AG09319 (cell line): ENCODE measurements around the gene IHH.

ENCODE experiments used
- DNase-seq: peaks from one replicate; pipeline ENCODE4 v3.0.0-alpha.2; 2010; ENCODE audit warnings: low read depth; ENCODE audit errors: extremely low read depth
- TF ChIP-seq, protein P1 (sequence below): IDR thresholded peaks from 2 replicates; pipeline ENCODE4 v1.5.1; 2011; ENCODE audit warnings: low read depth, mild to moderate bottlenecking, inconsistent platforms, low read length, moderate library complexity

IHH gene

DNA sequence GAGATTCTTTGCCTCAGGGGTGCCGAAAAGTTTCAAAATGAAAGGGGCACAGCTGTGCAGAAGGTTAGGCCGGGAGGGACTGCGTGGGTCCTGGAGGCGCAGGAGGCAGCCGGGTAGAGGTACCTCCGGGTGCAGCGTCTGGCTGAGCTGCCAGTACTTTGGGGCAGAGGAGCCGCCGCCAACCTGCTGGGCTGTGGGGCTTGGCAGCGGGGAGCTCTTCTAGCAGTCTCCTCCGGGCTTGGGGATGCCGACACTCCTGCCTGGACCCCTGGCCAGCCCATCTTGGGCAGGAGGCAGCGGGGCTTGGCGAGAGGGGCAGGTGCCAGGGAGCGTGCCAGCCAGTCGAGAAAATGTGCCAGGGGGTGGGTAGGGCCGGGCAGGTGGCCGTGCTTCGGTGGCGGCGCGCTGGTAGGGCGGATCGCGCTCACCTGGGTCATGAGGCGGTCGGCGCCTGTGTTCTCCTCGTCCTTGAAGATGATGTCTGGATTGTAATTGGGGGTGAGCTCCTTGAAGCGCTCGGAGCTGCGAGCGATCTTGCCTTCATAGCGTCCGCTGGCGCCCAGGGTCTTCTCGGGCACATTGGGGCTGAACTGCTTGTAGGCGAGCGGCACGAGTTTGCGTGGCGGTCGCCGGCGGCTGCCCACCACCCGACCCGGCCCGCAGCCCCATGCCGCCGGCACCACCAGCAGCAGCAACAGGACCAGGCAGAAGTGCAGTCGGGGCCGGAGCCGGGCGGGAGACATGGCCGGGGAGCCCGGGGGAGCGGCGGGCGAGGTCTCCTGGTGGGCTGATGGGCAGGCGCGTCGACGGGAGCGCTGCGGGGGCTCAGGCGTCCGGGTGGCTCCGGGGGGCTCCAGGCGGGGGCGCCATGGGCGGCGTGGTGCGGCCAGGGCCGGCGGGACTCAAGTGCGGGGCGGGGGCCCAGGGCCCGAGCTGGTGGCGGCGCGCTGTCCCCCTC, 717 bp downstream of the IHH start:
- TF ChIP-seq, protein P1, sequence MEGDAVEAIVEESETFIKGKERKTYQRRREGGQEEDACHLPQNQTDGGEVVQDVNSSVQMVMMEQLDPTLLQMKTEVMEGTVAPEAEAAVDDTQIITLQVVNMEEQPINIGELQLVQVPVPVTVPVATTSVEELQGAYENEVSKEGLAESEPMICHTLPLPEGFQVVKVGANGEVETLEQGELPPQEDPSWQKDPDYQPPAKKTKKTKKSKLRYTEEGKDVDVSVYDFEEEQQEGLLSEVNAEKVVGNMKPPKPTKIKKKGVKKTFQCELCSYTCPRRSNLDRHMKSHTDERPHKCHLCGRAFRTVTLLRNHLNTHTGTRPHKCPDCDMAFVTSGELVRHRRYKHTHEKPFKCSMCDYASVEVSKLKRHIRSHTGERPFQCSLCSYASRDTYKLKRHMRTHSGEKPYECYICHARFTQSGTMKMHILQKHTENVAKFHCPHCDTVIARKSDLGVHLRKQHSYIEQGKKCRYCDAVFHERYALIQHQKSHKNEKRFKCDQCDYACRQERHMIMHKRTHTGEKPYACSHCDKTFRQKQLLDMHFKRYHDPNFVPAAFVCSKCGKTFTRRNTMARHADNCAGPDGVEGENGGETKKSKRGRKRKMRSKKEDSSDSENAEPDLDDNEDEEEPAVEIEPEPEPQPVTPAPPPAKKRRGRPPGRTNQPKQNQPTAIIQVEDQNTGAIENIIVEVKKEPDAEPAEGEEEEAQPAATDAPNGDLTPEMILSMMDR = no peak
- DNase-seq = no peak

DNA sequence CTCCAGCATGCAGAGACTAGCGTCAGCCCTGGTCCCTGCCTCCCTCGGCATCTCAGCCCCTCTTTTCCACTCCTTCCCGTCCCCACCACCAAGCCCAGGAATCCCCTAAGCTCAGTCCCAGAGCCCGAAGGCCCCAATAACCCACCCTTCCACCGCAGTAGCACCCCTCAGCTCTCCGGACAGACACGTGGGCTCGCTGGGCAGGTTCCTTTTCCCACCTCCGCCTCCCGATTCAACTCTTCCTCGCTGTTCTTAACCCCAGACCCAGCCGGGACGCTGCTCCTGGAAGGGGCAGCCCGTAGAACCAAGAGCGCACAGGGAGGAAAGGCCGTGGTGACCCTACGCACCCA, 1.4 kb downstream of the IHH start:
- no peak for DNase-seq
- TF ChIP-seq, protein P1 = no peak

DNA sequence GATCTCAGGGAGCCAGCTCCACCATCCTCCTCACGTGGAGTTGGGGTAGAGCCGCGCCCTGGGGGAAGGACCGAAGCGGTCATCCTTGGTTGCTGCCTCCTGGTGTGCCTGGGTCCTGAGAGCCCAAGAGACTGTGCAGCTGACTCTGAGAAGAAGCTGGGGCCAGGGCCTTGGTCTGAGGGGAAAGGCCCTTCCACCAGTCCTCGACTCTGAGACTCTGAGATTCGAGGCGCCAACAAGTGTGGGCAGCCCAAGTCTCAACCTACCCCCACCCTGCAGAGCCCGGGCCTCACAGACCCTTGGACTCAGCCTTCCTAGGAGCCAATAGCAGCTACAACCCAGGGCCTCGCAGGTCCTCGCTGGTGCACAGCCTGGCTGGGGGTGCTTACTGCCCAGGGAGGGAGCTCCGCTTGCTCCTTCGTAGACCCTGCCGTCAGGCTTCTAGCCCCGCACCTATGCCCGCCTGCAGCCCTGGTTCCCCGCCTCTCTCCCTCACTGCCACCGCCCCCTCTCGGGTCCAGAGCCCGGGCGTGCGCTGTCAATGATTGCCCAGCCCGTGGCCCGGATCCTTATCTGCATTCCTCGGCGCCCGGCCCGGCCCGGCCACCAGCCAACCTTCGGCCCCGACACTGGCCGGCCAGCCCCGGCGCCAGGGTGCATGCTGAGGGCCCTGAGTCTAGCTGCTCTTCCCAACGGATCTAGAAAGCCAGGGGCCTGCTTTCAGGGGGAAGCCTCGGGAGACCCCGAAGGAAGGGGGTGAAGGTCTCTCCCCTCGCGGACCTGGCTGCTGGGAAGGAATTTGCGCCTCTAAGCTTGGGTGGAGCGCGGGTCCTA, 2.0 kb downstream of the IHH start:
- DNase-seq = no peak

DNA sequence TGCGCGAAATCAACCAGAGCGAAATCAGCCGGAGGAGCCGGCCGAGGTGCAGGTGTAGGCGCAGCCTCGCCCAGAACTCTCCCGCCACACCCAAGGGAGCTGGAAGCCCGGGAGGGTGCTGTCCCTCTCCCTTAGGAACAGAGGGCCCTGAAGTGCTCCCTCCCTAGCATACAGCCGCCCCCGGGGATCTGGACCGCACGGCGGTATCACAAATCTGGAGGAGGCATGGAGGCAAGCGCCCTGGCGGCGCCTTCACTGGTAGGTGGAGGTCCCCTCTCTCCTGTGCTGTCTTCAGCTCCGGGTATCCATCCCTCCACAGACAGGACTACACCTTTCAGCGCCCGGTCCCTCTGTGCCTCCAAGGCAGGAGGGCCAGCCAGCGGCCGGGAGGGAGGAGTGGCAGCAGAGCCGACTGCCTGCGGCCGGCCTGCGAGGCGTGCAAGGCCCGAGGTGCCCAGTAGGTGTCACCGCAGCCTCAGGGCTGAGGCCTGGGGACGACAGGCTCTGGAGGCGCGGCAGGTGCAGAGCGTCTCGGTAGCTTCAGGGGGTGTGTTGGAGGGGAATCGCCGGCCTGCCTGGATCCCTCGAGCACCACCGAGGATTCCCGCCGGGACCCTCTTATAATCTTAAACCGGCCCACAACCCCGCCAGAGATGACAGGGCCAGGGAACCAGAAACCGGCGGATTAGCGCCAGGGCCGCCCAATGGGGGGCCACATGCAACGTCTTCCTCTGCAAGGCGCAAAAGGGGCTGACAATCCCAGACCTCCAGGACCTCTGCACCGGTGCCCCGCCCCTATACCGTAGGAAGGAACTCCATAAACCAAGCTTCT, 2.8 kb downstream of the IHH start:
- peak; percentile 19 for DNase-seq
- TF ChIP-seq, protein P1 = peak; percentile 81

More for the DNA sequence above, 2.0 kb downstream of the IHH start:
- TF ChIP-seq, protein P1 = no peak

DNA sequence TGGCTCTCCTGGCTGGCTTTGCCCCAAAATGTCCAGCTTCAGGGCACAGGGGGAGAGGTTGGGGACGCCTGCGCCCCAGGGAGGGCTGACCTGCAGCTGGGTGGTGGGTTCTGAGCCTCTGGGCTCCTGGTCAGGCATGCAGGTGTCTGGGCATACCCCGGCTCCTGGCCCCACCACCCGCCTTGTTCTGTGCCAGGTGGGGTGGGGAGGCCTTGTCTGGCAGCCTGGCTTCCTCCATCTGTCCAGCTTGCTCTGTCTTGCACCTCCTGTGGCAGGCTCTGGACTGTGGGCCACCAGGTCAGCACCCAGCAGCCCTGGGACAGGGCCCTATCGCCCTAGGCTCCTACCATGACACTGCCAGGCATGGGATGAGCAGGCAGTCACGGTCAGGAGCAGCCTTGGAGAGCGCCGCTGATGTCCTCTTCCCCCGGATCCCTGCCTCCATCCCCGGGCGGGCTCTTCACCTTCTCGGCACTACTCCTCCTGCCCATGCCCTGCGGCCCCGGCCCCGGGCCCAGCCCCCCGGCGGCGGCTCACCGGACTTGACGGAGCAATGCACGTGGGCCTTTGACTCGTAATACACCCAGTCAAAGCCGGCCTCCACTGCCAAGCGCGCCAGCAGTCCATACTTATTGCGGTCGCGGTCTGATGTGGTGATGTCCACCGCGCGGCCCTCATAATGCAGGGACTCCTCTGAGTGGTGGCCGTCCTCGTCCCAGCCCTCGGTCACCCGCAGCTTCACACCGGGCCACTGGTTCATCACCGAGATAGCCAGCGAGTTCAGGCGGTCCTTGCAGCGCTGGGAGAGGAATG, 3.6 kb downstream of the IHH start:
- DNase-seq = no peak
- TF ChIP-seq, protein P1 = no peak

DNA sequence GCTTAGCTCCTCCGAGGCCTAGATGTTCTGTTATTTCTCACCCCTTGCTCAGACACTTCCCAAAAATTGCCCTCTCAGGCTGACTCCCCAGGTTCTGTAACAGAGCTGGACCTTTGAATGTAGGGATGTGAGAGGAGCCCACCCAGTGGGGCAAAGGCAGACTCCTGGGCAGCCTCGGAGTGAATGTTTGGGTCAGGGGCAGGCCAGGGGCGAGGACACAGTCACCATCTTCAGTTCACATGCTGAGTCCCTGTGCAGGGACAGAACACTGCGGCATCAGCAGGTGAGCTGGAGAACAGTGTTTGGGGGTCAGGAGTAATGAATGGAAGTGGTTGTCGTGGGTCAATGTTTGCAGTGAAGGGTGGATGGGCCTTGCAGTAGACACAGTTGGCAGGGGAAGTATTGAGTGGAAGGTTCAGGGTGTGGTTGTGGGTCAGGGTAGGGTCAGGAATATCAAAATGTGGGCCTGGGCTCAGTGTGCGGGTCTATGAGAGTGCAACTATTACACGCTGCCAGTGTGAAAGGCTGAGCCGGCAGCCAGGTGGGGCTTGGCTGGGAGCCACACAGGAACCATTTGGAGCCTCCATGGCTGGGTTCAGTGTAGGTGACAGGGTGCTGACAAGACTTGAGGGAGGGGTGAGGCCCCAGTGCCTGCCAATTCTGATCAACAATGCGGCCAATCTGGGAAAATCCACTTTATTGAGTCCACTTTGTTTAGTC, 4.4 kb downstream of the IHH start:
- TF ChIP-seq, protein P1 = no peak
- DNase-seq = no peak
